Hematopoietic multipotent progenitor cell (in vitro differentiated cells): ENCODE measurements around the gene UMOD. TPM values are rescaled to one million over a fixed set of nuclear protein-coding genes. Genes with fewer than 3 reads are reported as not detected.
A peak's percentile ranks its signal among the peaks of the same experiment; 100 is the strongest.

ENCODE experiments used
- DNase-seq, 3 donors: peaks; one replicate each; pipeline ENCODE4 v3.0.0-alpha.2; 2011 to 2015; ENCODE audit warnings: low read depth in 2 of 3, low spot score in 2 of 3
- total RNA-seq: library from RNA; depleted of rRNA; stranded (reverse); fragments of >200 nt; gene quantifications from one replicate; pipeline ENCODE4 v1.2.3, GENCODE V29; 2012

Gene UMOD
- total RNA-seq, 1 donor, result not detected

DNA sequence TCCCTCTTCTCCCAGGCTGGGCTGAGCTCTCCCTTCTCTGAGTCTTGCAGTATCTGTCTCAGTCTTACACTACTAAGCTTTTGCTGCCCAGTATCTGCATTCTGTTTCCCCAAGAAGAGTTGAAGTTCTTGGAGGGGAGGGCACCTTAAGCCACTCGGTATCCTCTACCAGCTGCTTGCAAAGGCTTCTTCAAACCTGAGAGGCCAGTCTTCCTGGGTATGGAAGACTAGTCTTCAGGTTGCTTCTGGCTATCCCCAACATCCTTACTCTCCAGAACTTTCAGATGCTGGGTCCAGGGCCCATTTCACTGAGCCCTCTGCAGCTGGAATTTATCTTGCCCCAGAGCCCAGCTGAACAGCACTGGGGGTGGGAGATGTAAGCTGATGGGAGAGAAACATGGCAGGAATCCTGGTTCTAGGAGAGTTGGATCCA lies 45.3 kb downstream of the UMOD start:
- DNase-seq, result no peak

DNA sequence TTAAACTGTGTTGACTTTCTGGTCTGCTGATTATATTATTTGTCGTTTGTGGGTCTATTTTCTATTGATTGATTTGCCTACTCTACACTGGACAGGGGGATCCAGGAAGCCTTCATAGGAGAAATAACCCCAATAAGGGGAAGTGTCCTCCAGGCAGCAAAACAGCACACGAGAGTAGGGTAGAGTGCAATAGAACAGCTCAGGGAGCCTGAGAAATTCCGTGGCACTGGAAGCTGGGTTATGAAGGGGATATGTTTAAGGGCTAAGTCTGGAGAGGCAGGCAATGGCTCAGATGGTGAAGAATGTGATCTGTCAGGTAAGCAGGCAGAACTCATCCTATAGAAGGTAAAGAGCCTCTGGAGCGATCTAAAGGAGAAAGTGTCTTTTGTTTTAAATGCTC lies 46.1 kb downstream of the UMOD start:
- DNase-seq, result no peak

DNA sequence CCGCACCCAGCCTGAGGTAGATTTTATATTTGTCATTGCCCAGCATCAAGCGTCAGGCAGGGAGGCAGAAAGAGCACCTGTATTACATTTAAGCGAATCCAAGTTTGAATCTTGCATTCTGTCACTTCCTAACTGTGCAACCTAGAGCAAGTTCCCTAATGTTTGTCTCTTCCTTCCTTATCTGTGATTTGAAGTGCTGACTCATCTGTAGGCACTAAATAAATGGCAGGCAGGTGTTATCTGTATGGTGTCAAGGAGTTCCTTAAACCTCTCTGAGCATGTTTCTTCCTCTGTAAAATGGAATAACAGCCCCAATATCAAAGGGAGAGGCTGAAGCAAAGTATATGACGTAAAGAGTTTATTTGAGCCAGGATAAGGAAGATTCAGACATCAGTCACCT lies 49.5 kb downstream of the UMOD start:
- DNase-seq, result no peak

DNA sequence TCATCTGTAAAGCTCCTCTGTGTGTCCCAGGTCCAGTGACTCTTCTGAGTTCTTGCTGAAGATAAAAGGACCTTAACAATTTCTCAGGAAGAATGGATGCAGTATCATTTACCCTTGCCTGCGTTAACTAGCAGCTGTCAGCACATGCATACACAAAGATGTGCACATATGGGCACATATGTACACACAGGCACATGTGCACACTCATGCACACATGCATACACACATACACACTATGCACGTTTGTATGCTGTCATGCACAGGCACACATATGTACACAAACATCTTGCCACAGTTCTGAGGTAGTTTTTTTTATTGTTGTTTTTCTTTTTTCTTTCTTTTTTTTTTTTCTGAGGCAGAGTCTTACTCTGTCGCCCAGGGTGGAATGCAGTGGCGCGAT lies 50.1 kb downstream of the UMOD start:
- DNase-seq, result no peak

DNA sequence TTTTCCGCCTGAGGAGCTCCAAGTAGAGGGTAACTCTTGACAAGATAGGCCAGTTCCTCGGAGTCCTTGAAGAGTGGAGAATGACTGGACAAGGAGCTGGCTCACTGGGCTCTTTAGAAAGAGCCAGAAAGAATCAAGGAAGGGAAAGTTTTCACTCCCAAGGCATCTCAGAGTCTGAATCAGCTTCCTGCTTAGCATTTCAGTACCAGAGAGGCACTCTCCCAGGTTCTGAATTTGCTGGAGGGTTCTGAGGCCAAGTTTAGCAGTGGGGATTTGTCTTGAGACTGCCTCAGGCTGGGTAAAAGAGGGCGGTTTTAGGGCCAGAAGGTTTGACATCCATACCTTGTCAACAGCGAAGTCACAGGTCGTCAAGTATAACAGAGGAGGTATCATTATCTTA lies 50.7 kb downstream of the UMOD start:
- DNase-seq, result no peak

DNA sequence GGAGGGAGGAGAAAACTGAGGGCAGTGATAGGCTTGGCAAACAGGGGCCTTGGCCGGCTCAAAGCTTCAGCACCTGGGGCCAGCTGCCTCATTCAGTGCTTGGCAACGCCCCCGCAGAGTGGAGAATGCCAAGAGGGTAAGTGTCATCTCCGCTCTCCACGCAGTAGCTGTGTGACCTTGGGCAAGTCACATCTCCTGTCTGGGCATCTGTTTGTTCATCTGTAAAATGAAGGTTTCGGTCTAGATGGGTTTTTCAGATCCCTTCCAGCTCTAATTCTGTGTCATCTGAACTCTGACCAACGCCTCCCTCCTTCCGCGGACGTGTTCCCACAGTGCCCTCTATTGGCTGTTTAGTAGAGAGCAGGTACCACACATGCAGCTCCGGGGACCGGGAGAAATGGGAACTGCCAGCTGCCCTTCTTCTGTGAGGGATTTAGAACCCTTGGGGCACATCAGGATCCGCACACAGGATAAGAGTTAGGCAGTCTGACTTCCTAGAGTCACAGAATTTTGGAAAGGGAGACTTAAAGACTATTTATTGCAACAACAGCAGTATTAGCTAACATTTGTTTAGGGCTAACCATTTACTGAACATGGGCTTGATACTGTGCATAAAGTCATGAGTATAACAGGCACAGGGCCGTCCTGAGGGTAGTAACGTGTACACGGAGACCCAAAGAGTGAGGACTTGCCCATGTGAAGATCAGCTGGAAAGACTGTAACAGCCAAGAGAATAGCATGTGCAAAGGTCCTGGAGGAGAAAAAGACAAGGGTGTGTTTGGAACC lies 52.0 kb downstream of the UMOD start:
- DNase-seq, result peak in 2 of 3 donors; percentile 49 to 64

DNA sequence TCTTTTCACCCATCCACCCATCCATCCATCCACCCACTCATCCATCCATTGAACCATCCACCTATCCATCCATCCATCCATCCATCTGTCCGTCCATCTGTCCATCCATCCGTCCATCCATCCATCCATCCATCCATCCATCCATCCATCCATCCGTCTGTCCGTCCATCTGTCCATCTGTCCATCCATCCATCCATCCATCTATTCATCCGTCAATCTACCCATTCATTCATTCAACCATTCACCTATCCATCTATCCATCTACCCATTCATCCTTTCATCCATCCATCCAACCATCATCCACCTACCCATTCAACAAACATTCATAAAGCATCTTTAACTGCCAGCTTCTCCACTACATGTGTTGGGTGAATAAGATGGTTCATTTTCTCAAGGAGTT lies 54.1 kb downstream of the UMOD start:
- no peak for DNase-seq

DNA sequence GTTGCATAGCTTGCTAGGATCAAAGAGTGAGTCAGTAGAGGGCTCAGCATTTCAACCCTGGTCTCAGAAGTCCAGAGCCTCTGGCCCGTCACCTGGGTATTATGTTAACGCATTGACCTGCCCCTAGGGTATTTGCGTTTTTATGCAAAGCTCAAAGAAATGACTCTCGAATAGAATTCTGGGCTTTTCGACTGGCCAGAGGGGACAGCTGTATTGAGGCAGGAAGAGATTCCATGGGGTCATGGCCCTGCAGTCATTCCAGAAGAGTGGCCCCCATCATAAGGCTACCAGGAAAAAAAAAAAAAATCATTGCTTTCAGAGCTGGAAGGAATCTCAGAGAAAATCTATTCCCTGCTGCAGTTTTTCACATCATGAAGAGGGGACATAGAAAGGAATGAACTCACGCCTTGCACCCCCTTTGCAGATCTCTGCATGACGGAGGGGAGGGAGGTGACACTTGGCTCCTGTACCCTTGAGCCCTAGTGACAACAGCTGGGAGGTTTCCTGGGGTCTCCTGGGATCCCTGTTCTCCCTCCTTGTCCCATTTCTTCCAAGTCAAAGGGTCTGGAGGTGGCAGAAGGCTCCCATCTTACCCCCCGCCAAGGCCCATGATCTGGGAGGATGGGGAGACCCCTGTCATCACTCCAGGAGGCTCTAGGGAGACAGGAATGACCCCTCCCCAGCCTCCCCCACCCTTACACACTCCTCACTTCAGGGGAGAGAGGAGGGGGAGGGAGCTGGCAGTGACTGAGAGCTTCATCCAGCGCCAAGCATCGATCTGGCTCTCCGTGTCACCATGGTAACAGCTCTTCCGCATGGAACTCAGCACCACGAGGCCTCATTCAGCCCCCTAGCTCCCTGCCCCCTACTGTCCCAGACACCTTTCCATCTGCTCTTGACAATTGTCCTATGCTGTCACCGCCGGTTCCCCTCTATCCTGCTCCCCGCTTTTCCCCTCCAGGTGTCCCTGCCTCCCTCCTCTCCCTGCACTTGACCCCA lies 61.0 kb downstream of the UMOD start:
- DNase-seq, result no peak

DNA sequence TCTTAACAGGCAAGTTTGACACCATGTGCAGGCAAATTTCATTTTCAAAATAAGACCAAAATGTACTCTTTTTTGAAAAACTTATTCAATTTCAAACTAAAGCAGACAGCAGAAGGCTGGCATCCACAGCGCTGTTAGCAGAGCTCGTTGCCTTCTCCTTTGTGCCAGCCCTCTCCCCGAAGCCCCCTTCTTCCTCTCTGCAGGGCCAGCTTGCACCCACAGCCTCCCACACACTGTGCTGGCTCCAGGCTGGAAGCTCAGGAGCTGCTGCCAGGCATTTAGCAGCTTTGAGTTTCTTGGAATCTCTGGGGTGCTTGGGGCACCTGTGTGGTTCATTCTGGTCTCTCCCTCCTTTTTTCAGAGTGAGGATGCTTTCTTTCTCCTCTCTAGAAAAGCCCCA lies 62.9 kb downstream of the UMOD start:
- no peak for DNase-seq

DNA sequence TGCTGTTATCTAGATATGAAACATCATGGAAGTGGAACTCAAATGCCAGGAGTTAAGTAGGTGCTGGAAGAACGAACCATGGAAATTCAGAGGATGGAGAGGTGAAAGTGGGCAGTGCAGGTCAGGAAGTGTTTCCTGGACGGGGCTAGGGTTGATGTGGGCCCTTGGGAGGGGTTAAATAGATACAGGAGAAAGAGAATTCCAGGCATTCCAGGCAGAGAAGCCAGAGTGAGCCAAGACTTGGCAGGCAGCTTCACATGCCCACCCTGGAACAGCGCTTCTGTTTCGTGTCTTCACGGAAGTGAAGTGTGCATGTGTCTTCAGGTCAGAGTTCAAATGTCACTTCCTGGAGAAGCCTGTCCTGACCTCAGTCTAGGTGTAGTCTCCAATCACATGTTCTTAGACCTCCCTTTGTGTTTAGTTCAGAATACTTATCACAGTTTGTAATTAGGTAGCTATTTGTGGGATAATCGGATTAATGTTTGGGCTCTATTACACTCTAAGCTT lies 66.5 kb downstream of the UMOD start:
- DNase-seq, result no peak

Other genes with a start within 250 kb of the UMOD start
- gene GP2, start 25.2 kb downstream of the UMOD start, total RNA-seq, result not detected
- gene PDILT, start 52.0 kb upstream of the UMOD start, total RNA-seq, result not detected
- not detected for gene ACSM5, start 56.8 kb upstream of the UMOD start, total RNA-seq
- not detected for gene ACSM2A, start 98.8 kb upstream of the UMOD start, total RNA-seq
- gene ACSM2B, start 223.7 kb upstream of the UMOD start, total RNA-seq, result not detected